HG03442 (cell line): Measurements from ENCODE around the gene ZNF586.
"Not testable (repeated sequence)": the region's sequence is repeated elsewhere in the genome, so short reads cannot be mapped to it uniquely, and the experiment has no call there.

Experiments used
- ATAC-seq: cut with Tn5 transposase; IDR thresholded peaks from one replicate; pipeline ENCODE4 v1.9.1; 2021; ENCODE audit warnings: mild to moderate bottlenecking, moderate library complexity; ENCODE audit not compliant: unreplicated experiment

Gene ZNF586

DNA sequence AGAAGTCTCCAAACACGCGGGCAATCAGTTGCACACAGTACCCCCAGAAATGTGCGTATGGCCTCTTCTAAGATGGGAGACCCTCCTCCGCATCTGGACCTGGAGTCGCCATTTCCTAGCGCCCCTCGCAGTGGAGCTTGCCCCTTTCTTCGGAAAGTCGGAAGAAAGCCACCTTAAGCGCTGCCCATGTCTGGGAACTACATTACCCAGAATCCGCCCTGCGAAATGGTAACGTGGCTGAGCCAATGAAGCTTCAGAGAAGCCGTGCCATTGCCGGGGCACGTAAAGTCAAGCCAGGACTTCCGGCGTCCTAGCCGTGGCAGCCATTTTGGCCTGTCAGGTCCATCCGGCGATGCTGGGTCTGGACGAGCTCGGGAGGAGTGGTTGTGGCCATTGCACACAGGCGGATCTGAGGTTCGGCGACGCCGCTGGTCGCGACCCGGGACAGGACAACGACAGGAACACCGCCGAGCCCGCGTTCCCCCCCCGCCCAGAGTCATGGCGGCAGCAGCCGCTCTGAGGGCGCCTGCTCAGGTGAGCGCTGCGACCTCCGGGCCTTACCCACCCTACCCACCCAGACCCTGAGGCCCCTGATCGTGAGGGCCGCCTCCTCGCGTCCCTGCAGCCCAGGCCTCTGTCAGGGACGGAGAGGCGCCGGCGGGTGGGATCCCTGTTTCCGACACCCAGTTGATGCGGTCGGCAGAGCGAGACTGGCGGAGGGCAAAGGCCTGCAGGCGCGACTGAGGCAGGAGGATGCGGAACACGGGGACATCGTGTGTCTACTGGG, at the start of gene ZNF586:
Gene ZNF586, plus strand, starts transcription at position 332 of the 787 bp plus-strand sequence. Its CDS starts 167 bp downstream, at position 499.
- ATAC-seq, result peak; percentile 99

GRCh38 chr19:57719901-57720519, 49.5 kb upstream of the ZNF586 start:
- ATAC-seq, result no peak

- no peak for ATAC-seq
These were observed 48.6 kb upstream of the ZNF586 start for GRCh38 chr19:57720878-57721277.

DNA sequence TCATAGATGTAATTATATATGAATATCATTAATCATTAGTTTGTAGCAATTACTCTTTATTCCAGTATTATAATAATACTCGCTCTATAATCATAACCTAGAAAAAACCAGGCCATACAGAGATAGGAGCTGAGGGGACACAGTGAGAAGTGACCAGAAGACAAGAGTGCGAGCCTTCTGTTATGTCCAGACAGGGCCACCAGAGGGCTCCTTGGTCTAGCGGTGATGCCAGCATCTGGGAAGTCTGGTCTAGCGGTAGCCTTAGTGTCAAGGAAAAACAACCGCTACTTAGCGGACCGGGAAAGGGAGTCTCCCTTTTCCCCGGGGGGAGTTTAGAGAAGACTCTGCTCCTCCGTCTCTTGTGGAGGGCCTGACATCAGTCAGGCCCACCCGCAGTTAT, 31.2 kb upstream of the ZNF586 start:
- ATAC-seq, result not testable (repeated sequence)

GRCh38 chr19:57738770-57739169, 30.7 kb upstream of the ZNF586 start:
- ATAC-seq, result not testable (repeated sequence)

DNA sequence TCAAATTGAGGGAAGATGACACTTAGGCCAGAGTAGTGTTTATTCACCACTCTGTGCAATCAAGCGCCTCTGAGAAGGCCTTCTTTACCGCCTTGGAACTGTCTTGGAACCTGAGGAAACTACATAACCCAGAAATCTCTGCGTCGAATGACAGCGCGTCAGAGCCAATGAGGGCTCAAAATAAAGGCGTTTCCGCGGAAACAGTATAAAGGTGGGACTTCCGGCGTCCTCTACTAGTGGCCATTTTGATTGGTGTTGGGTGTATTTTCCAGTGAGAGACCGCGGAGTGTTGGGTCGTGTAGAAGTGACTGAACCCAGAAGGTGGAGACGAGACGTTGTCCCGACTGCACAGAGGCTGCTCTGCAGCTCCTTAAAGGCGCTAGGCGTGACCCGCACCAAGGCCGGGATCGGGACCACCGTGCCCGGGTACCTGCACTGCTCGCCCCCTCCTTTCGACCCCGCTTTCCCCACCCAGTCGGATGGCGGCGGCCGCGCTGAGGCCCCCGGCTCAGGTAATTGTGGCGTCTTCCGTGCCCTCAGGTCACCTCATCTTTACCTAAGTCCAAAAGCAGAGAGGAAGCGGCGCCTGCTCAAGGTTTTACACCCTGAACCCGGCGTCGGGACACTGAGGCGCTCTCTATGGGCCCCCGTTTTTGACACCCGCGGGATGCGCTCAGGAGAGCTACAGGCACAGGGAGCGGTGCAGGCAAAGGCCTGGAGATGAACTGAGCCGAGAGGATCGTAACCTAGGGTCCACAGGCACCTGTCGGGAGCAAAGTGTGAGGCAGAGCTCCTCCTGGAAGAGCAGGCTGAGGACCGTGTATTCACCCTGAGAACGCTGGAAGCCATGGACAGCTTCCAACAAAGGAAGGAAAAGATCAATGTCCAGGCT, 22.6 kb upstream of the ZNF586 start, which contains the start of gene ZNF776:
Gene ZNF776, plus strand, starts transcription at position 236 of the 892 bp plus-strand sequence. Its CDS starts 244 bp downstream, at position 480.
- ATAC-seq, result peak; percentile 93

GRCh38 chr19:57747472-57747807, 22.0 kb upstream of the ZNF586 start:
- ATAC-seq, result no peak

- no peak for ATAC-seq
These were observed 21.4 kb upstream of the ZNF586 start for GRCh38 chr19:57748029-57748428.

DNA sequence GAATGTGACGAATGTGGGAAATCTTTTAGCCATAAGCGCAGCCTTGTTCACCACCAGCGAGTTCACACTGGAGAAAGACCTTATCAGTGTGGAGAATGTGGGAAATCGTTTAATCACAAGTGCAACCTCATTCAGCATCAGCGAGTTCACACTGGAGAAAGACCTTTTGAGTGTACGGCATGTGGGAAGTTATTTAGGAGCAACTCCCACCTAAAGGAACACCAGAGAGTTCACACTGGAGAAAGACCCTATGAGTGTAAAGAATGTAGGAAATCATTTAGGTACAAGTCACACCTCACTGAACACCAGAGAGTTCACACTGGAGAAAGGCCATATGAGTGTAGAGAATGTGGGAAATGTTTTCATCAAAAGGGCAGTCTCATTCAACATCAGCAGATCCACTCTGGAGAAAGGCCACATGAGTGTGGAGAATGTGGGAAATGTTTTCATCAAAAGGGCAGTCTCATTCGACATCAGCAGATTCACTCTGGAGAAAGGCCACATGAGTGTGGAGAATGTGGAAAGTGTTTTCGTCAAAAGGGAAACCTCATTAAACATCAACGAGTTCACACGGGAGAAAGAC, 15.3 kb upstream of the ZNF586 start:
- ATAC-seq, result no peak

DNA sequence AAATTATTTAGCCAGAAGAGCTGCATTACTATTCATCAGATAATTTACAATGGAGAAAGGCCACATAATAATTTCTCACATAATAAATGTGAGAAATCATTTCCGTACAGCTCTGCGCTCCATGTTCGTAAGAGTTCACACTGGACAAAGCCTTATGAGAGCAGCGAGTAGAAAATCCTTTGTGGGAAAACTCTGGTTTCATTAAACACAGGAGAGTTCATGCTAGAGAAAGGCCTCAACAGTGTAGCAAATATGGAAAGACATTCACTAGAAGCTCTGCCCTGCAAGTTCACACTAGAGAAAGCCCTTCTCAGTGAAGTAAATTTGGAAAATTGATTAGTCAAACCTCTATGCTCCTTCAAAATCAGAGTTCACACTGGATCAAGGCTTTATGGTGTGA, 14.4 kb upstream of the ZNF586 start:
- no peak for ATAC-seq

GRCh38 chr19:57757941-57758340, 11.5 kb upstream of the ZNF586 start:
- ATAC-seq, result no peak

DNA sequence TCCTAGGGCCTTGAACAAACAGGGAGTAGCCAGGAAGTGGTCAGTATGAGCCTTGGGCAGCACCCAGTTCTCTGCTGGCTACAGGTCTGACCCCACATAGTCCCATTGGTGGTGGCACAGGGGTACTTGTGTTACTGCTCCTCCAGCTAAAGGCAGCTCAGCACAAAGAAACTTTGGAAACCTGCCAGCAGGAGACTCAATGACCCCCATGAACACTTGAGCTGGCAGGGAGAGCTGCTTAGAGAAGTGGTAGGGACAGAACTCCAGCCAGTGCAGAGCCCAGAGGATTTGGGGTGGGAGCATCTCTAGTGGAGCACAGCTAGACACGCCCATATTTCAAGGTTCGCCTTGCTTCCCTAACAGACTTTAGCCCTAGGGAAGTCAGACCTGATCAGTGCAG, 10.4 kb upstream of the ZNF586 start:
- ATAC-seq, result no peak

DNA sequence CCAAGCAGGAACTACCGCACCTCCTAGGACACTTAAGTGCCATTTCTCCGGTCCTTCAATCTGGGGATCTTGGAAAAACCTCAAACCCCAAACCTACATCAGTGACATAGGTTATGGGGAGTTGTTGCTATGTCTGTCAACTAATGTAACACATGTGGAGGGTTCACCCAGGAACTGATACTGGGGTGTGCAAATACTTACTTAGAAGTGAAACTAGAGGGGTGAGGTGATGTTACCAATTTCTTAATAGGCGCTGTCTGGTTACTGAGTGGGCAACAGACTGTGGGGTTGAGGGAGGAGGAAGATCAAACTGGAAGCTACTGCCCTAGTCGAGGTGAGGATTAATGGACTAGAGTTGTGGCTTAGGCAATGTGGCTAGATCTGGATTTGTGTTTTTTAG, 1.9 kb downstream of the ZNF586 start:
- no peak for ATAC-seq

DNA sequence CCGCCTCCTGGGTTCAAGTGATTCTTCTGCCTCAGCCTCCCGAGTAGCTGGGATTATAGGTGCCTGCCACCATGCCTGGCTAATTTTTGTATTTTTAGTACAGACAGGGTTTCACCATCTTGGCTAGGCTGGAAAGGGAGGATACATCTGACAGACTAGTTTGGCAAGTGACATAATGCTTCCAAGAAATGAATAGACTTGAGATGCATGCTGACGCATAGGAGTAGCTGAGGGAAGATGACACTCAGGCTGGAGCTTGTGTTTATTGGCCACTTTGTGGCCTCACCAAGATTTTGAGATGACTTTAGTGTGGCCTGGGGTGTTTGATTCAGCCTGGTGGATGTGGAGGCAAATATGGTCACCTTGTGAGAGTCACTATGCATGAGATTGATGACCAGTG, 4.0 kb downstream of the ZNF586 start:
- ATAC-seq, result no peak

- no peak for ATAC-seq
These were observed 7.4 kb downstream of the ZNF586 start for GRCh38 chr19:57776764-57777296.

DNA sequence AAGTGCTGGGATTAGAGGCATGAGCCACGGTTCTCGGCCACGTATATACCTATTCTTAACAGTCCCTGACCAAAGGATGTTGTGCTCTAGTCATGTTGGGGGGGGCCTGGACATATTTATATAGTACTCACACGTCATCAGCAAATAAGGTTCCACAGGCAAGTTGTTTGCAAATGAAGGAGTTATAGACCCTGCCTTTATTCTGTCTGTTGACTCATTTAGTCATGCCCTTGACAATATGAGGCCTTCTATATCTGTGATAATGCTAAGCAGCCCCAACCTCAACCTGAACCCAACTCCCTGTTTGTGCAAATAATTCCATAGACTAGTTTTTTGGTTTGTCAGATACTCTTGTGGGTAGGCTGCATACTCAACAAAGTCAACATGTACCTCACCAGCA, 8.9 kb downstream of the ZNF586 start:
- ATAC-seq, result no peak

DNA sequence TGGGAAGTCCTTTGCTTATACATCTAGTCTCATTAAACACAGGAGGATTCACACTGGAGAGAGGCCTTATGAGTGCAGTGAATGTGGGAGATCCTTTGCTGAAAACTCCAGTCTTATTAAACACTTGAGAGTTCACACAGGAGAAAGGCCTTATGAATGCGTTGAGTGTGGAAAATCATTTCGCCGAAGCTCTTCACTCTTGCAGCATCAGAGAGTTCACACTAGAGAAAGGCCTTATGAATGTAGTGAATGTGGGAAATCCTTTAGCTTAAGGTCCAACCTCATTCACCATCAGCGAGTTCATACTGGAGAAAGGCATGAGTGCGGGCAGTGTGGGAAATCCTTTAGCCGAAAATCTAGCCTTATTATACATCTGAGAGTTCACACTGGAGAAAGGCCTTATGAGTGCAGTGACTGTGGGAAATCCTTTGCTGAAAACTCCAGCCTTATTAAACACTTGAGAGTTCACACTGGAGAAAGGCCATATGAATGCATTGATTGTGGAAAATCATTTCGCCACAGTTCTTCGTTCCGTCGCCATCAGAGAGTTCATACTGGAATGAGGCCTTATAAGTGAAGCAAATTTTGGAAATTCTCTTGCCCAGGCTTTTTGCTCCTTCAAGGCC, 9.9 kb downstream of the ZNF586 start:
- no peak for ATAC-seq

DNA sequence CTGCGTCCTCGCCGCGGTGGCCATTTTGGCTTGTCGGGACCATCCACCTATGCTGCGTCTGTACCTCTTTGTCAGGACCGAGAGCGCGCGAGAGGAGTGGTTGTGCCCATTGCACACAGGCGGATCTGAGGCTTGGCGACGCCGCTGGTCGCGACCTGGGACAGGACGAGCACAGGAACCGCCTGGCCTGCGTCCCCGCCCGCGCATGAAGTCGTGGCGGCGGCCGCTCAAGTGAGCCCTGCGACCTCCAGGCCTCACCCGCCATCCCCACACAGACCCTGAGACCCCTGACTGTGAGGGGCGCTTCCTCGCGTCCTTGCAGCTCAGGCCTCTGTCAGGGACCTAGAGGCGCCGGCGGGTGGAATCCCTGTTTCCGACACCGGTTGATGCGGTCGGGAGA, 16.8 kb downstream of the ZNF586 start:
- no peak for ATAC-seq

DNA sequence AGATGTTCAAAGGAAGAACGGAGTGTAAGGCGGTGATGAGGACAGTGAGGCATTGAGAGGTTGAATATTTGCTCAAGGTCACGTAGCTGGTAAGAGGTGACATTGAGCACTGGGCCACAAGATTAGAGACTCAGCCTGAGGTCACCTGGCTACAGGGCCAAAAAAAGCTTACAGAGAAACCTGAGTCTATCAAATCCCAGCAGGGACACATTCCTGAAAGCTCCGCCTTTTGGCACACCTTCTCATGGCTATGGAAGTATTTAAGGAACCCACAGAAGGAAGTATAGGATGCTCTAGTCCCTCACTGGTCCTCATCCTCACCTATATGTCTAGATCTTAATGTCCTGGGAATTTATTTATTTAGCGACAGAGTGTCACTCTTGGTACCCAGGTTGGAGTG, 17.4 kb downstream of the ZNF586 start:
- no peak for ATAC-seq

DNA sequence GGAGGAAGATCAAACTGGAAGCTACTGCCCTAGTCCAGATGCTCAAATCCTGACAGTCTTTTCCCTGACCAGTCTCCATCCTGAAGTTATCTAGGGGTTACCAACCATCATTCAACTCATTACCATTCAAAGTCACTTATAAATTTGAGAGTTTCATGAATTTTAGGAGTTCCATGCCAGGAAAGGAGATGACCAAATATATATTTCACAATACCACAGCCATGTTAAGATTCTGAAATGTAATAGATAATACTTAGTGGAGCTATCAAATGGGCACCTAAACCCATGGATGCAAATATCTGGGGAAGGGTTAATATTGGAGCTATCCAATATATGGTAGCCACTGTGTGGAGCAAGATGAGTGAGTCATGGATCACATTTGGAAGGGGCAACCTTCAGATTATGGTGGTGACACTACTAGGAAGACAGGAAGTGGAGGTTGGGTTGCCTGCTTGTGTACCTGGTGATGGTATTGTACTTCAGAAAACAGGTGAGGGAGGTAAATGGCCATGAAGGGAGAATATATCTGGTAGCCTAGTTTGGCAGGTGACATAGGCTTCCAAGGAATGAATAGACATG, 18.7 kb downstream of the ZNF586 start:
- no peak for ATAC-seq
